ENCODE measurements around the gene NELL1.

GRCh38 chr11:20876738-20877137, 207.4 kb downstream of the NELL1 start:
- TF ChIP-seq CTCF (IDR thresholded peaks at IDR 0.05) (no peak), POLR2A (IDR thresholded peaks at IDR 0.05) (no peak)
